ENCODE data around the gene ATP8A2. TPM values are rescaled to one million over a fixed set of nuclear protein-coding genes. Genes with fewer than 3 reads are reported as not detected.

The ATP8A2 gene
- total and polyA plus RNA-seq, 2 of the 8 experiments (the other 6 are each of a cell fraction or from before 2014, with no cell fraction given), result 2.4 to 8.3 TPM

DNA sequence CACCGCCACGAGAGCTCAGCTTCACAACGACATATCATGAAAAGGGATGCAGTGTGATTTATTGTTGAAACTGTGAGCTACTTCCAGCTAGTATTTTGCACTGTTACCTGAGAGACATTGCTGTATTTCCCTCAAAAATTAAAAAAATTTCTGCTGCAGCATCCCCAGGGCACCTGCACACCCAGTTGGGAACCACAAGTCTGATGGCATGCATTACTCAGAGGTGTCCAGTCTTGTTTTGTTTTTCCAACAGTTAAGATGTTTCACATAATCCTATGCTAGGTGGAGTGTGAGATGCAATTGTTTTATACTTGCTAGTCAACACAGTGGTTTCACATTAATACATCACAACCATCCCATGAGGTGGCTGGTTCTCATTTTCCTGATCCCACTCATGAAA lies 394.8 kb downstream of the ATP8A2 start (continued):
- TF ChIP-seq, protein P1, sequence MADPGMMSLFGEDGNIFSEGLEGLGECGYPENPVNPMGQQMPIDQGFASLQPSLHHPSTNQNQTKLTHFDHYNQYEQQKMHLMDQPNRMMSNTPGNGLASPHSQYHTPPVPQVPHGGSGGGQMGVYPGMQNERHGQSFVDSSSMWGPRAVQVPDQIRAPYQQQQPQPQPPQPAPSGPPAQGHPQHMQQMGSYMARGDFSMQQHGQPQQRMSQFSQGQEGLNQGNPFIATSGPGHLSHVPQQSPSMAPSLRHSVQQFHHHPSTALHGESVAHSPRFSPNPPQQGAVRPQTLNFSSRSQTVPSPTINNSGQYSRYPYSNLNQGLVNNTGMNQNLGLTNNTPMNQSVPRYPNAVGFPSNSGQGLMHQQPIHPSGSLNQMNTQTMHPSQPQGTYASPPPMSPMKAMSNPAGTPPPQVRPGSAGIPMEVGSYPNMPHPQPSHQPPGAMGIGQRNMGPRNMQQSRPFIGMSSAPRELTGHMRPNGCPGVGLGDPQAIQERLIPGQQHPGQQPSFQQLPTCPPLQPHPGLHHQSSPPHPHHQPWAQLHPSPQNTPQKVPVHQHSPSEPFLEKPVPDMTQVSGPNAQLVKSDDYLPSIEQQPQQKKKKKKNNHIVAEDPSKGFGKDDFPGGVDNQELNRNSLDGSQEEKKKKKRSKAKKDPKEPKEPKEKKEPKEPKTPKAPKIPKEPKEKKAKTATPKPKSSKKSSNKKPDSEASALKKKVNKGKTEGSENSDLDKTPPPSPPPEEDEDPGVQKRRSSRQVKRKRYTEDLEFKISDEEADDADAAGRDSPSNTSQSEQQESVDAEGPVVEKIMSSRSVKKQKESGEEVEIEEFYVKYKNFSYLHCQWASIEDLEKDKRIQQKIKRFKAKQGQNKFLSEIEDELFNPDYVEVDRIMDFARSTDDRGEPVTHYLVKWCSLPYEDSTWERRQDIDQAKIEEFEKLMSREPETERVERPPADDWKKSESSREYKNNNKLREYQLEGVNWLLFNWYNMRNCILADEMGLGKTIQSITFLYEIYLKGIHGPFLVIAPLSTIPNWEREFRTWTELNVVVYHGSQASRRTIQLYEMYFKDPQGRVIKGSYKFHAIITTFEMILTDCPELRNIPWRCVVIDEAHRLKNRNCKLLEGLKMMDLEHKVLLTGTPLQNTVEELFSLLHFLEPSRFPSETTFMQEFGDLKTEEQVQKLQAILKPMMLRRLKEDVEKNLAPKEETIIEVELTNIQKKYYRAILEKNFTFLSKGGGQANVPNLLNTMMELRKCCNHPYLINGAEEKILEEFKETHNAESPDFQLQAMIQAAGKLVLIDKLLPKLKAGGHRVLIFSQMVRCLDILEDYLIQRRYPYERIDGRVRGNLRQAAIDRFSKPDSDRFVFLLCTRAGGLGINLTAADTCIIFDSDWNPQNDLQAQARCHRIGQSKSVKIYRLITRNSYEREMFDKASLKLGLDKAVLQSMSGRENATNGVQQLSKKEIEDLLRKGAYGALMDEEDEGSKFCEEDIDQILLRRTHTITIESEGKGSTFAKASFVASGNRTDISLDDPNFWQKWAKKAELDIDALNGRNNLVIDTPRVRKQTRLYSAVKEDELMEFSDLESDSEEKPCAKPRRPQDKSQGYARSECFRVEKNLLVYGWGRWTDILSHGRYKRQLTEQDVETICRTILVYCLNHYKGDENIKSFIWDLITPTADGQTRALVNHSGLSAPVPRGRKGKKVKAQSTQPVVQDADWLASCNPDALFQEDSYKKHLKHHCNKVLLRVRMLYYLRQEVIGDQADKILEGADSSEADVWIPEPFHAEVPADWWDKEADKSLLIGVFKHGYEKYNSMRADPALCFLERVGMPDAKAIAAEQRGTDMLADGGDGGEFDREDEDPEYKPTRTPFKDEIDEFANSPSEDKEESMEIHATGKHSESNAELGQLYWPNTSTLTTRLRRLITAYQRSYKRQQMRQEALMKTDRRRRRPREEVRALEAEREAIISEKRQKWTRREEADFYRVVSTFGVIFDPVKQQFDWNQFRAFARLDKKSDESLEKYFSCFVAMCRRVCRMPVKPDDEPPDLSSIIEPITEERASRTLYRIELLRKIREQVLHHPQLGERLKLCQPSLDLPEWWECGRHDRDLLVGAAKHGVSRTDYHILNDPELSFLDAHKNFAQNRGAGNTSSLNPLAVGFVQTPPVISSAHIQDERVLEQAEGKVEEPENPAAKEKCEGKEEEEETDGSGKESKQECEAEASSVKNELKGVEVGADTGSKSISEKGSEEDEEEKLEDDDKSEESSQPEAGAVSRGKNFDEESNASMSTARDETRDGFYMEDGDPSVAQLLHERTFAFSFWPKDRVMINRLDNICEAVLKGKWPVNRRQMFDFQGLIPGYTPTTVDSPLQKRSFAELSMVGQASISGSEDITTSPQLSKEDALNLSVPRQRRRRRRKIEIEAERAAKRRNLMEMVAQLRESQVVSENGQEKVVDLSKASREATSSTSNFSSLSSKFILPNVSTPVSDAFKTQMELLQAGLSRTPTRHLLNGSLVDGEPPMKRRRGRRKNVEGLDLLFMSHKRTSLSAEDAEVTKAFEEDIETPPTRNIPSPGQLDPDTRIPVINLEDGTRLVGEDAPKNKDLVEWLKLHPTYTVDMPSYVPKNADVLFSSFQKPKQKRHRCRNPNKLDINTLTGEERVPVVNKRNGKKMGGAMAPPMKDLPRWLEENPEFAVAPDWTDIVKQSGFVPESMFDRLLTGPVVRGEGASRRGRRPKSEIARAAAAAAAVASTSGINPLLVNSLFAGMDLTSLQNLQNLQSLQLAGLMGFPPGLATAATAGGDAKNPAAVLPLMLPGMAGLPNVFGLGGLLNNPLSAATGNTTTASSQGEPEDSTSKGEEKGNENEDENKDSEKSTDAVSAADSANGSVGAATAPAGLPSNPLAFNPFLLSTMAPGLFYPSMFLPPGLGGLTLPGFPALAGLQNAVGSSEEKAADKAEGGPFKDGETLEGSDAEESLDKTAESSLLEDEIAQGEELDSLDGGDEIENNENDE (IDR thresholded peaks at IDR 0.05; ENCODE audit: insufficient replicate concordance, low read length), result no peak
- TF ChIP-seq GTF2F1 (IDR thresholded peaks at IDR 0.05; ENCODE audit: borderline replicate concordance, low read depth, low read length), result no peak
- no peak for TF ChIP-seq EZH2 (IDR thresholded peaks at IDR 0.05; ENCODE audit: low read depth, low read length, severe bottlenecking)
- TF ChIP-seq, protein P2, sequence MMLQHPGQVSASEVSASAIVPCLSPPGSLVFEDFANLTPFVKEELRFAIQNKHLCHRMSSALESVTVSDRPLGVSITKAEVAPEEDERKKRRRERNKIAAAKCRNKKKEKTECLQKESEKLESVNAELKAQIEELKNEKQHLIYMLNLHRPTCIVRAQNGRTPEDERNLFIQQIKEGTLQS (IDR thresholded peaks at IDR 0.05; ENCODE audit: insufficient read depth, low read depth, low read length), result no peak

Measured in H1 (cell line).